ENCODE results near the gene ERBB2.
"Not testable (repeated sequence)": the region's sequence is repeated elsewhere in the genome, so short reads cannot be mapped to it uniquely, and the experiment has no call there.

Gene ERBB2

DNA sequence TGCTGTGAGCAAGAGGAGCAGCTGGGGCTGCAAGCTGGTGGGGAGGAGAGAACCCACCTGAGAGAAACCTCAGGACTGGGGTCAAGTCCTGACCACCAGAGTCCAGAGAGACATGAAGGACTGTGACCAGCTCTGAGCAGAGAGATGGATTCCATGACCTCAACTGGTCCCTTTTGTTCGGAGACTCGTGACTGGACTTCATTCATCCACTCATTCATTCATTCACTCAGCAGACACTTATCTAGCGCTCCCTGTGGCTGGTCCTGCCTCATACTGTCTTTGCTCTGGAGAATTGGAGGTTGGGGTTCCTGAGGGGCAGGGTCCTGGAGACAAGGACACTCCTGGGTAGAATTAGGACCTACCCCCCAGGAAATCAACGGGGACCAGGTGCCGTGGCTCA is 4.0 kb downstream of the ERBB2 start:
- DNase-seq (ENCODE audit: low spot score) = no peak

DNA sequence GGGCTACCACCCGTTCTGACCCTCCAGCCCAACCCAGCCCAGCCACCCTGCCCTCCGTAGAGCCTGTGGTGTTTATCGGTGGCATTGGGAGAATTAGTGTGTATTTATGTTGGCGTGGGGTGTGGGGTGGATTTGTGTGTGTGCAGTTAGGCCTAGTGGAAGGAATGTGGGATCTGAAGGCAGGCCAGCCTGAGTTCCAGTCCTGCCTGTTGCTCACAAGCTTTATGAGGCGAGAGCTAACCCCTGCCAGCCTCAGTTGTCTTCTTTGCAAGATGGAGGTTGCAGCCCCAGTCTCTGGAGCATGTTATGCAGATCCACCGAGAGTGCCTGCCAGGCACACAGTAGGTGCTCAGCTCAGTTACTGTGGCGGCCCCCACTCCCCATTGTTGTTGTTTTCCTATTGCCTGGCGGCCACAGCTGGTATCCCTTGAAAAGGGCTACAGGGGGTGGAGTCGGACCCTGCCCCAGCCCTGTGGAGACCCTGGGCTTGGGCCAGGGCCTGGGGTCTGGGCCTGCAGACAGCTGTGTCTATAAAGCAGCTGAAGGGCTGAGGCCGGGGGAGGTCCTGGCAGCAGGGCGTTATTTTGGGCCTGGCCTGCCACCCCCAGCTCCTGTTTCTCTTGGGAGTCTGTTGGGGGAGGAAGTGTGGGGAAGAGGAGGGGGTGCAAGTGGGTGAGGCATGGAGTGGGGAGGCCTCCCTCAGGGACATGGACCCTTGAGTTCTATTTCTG is 5.1 kb downstream of the ERBB2 start:
- DNase-seq (ENCODE audit: low spot score) = no peak

DNA sequence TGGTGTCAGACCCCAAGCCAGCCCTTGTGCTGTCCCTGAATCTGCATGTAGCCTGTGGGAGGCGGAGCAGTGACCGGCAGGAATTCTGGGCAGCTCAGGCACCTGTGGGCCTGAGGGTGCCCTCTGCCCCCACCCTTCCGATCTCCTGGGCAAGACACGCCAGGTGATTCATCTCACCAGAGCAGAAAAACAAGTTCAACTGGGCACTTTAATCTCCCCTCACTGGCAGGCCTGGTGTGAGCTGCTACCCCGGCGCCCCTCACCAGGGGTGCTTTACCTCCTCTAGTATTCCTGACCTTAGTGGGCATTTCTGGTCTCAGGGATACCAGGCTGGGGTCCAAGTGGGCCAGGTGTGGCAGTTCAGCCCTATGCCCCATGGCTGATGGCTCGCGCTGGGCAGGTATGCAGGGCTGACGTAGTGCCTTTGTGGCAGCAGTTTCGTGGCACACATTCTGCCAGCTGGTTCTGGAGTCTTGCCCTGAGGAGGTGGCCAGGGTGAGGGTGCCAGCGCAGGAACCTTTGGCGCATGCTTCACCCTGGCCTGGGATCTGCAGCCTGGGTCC is 6.0 kb downstream of the ERBB2 start:
- DNase-seq (ENCODE audit: low spot score) = no peak

DNA sequence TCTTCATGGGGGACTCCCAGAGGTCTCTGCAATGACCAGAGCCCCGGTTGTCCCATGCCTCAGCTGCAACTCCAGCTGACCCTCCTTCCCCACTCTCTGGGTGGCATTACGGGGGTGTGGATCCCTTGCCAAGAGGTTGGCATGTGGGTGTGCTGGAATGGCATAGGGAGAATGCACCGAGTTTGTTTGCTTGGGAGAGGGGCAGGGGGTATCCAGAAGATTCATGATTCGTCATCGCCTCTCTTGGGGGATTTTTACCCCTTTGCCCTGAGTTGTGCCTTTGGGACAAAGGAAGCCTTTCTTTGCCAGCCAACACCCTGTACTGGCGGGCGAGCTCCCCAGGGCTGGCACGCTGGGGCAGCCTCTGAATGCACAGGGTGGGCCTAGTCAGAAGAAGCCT is 6.5 kb downstream of the ERBB2 start:
- DNase-seq (ENCODE audit: low spot score) = no peak

DNA sequence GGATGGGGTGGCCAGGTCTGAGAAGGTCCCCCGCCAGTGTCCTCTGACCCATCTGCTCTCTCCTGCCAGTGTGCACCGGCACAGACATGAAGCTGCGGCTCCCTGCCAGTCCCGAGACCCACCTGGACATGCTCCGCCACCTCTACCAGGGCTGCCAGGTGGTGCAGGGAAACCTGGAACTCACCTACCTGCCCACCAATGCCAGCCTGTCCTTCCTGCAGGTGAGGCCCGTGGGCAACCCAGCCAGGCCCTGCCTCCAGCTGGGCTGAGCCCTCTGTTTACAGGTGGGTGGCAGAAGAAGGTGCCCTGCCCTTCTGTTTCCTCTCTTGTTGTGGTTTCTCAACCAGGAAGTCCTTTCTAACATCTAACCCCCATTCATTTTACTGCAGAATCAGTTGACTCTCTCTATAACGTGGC is 7.1 kb downstream of the ERBB2 start:
- no peak for DNase-seq (ENCODE audit: low spot score)

DNA sequence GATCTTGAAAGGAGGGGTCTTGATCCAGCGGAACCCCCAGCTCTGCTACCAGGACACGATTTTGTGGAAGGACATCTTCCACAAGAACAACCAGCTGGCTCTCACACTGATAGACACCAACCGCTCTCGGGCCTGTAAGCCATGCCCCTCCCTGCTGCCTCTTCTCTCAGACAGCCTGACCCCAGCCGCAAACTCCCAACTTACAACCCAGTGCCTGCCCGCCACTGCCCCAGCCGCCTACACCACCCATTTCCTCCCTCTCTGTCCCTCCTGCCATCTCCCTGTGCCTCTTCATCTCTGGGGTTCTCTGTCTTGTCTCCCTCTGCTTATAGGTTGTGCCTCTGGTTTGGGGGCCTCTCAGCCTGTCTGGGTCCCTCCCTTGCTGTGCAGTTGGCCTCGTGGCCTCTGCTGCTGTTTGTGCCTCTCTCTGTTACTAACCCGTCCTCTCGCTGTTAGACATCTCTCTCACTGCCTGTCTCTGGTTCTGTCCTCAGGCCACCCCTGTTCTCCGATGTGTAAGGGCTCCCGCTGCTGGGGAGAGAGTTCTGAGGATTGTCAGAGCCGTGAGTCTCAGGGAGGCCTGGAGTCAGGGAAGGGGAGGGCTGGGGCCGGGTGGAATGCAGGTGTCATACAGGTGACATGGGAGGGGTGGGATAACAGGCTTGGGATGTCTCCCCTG is 9.6 kb downstream of the ERBB2 start:
- no peak for DNase-seq (ENCODE audit: low spot score)

DNA sequence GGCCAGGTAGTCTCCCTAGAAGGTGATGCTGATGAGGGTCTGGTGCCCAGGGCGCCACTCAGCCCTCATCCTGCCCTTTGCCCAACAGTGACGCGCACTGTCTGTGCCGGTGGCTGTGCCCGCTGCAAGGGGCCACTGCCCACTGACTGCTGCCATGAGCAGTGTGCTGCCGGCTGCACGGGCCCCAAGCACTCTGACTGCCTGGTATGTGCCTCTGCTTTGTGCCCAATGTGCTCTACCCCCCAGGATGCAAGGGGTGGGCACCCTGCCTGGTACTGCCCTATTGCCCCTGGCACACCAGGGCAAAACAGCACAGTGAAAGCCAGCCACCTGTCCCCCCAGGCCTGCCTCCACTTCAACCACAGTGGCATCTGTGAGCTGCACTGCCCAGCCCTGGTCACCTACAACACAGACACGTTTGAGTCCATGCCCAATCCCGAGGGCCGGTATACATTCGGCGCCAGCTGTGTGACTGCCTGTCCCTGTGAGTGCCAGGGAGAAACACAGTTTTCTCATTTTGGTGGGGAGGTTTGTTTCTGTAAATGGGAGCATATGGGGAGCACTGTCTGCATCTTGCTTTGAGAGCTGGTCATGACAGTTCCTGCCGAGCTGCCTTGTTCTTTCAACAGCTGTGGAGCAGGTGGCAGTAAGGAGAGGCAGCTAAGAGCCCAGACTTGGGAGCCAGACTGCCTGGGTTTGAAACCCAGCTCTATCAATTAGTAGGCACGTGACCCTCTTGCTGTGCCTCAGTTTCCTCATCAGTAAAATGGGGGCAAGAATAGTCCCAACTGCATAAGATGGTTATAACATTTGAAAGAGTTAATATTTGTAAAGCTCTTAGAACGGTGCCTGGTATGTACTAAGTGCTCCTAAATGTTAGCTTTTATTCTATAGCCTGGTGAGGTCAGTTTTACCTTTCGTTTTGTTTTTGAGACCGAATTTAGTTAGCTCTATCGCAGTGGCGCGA is 10.4 kb downstream of the ERBB2 start:
- no peak for DNase-seq (ENCODE audit: low spot score)

DNA sequence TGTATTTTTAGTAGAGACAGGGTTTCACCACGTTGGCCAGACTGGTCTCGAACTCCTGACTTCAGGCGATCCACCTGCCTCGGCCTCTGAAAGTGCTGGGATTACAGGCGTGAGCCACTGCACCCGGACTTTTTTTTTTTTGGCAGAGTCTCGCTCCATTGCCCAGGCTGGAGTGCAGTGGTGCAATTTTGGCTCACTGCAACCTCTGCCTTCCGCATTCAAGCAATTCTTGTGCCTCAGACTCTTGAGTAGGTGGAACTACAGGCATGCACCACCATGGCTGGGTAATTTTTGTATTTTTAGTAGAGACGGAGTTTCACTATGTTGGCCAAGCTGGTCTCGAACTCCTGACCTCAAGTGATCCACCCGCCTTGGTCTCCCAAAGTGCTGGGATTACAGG is 11.2 kb downstream of the ERBB2 start:
- not testable (repeated sequence) for DNase-seq (ENCODE audit: low spot score)

DNA sequence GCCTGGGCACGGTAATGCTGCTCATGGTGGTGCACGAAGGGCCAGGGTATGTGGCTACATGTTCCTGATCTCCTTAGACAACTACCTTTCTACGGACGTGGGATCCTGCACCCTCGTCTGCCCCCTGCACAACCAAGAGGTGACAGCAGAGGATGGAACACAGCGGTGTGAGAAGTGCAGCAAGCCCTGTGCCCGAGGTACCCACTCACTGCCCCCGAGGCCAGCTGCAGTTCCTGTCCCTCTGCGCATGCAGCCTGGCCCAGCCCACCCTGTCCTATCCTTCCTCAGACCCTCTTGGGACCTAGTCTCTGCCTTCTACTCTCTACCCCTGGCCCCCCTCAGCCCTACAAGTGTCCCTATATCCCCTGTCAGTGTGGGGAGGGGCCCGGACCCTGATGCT is 12.0 kb downstream of the ERBB2 start:
- DNase-seq (ENCODE audit: low spot score) = no peak

DNA sequence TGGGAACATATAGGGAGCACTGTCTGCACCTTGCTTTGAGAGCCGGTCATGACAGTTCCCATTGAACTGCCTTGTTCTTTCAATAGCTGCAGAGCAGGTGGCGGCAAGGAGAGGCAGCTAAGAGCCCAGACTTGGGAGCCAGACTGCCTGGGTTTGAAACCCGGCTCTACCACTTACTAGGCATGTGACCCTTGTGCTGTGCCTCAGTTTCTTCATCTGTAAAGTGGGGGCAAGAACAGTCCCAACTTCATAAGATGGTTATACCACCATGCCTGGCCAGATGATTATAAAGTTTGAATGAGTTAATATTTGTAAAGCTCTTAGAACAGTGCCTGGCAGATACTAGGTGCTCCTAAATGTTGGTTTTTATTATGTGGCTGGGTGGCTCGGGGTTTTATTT is 14.4 kb downstream of the ERBB2 start:
- DNase-seq (ENCODE audit: low spot score) = no peak

DNA sequence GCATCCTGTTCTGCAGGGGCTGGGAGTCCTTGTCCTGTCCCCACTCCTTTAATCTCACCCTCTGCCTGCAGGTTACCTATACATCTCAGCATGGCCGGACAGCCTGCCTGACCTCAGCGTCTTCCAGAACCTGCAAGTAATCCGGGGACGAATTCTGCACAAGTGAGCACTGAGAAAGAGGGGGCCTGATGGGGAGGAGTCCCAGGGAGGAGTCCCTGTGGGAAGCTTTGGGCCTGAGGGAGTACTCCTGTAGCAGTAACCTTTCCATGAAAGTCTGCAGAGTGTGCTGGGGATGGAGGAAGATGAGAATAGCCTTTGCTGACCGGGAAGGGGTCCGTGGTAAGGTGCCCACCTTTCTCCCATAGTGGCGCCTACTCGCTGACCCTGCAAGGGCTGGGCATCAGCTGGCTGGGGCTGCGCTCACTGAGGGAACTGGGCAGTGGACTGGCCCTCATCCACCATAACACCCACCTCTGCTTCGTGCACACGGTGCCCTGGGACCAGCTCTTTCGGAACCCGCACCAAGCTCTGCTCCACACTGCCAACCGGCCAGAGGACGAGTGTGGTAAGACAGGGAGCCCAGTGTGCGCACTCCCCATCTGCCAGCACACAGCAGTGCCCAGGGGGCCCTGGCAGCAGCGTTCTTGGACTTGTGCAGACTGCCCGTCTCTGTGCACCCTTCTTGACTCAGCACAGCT is 15.7 kb downstream of the ERBB2 start:
- no peak for DNase-seq (ENCODE audit: low spot score)

DNA sequence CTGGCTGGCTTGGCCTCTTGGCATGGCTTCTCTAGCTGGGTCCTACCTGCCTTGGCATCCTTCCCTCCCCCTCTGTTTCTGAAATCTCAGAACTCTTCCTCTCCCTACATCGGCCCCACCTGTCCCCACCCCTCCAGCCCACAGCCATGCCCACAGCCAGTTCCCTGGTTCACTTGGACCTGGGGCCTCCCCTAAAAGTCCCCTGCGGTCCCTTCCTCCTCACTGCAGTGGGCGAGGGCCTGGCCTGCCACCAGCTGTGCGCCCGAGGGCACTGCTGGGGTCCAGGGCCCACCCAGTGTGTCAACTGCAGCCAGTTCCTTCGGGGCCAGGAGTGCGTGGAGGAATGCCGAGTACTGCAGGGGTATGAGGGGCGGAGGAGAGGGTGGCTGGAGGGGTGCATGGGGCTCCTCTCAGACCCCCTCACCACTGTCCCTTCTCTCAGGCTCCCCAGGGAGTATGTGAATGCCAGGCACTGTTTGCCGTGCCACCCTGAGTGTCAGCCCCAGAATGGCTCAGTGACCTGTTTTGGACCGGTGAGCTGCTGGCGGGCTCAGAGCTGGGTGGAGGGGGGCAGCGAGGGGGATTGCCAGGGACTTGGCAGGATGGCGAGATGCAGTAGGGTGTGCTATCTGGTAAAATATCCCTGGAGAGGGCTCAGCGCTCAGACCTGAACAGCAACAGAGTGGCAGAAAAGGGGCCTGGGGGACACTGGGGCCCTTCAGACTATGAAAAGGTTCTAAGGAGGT is 16.4 kb downstream of the ERBB2 start:
- DNase-seq (ENCODE audit: low spot score) = no peak

DNA sequence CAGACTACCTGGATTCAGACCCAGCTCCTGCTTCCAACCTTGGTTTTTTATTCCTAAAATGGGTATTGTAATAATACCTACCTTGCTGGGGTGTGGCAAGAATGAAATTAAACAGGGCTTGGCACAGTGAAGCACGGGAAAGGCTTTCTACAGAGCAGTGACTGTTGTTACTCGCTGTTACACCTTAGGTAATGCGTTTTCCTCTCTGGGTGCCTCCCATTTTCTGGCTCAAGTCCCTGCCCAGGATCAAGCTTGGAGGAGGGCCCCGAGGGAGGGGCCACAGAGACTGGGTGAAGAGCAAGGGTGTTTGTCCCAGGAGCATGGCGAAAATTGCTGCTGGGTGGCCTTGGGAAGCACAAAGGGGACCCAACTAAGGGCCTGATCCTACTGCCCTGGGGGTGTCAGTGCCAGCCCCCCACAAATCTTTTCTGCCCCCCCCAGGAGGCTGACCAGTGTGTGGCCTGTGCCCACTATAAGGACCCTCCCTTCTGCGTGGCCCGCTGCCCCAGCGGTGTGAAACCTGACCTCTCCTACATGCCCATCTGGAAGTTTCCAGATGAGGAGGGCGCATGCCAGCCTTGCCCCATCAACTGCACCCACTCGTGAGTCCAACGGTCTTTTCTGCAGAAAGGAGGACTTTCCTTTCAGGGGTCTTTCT is 17.1 kb downstream of the ERBB2 start:
- no peak for DNase-seq (ENCODE audit: low spot score)

DNA sequence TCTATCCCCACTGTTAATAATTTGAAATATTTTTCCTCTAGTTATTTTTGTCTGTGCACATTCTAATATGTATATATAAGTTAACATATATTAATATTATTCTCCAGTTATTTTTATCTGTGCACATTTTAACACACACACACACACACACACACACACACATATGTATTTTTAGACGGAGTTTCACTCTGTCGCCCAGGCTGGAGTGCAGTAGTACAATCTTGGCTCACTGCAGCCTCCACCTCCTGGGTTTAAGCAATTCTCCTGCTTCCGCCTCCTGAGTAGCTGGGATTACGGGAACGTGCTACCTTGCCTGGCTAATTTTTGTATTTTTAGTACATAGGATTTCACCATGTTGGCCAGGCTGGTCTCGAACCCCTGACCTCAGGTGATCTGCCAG is 17.8 kb downstream of the ERBB2 start:
- no peak for DNase-seq (ENCODE audit: low spot score)

DNA sequence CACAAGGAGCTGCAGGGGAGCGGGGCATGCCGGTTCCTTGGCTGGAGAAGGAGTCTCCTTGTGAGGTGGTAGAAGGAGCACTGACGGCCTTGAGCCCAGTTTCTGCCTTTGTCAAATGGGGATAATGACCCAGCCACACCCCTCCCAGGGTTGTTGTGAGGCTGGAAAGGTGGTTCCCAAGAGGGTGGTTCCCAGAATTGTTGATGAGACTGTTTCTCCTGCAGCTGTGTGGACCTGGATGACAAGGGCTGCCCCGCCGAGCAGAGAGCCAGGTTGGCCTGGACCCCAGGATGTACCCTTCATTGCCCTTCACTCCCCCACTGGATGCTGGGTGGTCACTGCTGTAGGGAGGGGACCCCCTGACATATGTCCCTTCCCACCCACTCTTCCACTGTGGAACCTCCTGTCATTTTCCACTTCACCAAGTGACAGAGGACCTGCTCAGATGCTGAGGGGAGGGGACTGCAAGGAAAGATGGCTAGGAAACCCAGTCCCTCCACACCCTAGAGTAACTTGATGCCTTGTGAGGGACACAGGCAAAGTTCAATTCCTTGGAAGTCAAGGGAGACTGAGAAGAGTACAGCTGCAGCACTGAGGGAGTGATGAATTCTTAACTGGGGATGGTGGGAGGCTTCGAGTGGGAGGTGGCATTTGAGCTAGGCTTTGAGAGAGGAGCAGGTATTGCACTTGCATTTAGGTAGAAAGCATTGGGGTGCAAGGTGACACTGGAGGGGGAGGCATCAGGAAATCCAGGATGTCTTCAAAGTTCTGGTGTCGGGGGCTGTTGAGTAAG is 19.9 kb downstream of the ERBB2 start:
- no peak for DNase-seq (ENCODE audit: low spot score)

DNA sequence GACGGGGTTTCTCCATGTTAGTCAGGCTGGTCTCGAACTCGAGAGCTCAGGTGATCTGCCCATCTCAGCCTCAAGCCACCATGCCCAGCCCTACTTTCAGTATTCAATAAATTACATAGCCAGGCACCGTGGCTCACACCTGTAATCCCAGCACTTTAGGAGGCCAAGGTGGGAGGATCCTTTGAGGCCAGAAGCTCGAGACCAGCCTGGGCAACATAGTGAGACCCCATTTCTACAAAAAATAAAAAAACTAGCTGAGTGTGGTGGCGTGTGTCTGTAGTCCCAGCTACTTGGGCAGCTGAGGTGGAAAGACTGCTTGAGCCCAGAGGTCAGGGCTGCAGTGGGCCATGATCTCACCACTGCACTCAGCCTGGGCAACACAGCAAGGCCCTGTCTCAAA is 22.2 kb downstream of the ERBB2 start:
- no peak for DNase-seq (ENCODE audit: low spot score)

DNA sequence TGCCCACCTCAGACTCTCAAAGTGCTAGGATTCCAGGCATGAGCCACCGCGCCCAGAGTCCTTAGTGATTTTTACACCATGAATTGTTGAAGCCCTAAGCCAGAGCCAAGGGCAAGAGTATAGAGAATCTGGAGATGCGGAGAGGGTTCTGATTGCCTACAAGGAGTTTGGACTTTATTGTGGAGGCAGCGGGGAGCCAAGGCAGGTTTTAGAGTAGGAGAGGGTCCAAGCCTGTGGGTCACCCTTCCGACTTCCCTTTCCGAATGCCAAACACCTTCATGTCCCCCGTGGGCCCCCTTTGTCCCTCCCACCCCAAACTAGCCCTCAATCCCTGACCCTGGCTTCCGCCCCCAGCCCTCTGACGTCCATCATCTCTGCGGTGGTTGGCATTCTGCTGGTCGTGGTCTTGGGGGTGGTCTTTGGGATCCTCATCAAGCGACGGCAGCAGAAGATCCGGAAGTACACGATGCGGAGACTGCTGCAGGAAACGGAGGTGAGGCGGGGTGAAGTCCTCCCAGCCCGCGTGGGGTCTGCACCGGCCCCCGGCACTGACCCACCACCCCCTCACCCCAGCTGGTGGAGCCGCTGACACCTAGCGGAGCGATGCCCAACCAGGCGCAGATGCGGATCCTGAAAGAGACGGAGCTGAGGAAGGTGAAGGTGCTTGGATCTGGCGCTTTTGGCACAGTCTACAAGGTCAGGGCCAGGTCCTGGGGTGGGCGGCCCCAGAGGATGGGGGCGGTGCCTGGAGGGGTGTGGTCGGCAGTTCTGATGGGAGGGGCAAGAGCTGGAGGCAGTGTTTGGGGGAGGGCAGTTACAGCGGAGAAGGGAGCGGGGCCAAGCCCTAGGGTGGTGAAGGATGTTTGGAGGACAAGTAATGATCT is 23.3 kb downstream of the ERBB2 start:
- no peak for DNase-seq (ENCODE audit: low spot score)

DNA sequence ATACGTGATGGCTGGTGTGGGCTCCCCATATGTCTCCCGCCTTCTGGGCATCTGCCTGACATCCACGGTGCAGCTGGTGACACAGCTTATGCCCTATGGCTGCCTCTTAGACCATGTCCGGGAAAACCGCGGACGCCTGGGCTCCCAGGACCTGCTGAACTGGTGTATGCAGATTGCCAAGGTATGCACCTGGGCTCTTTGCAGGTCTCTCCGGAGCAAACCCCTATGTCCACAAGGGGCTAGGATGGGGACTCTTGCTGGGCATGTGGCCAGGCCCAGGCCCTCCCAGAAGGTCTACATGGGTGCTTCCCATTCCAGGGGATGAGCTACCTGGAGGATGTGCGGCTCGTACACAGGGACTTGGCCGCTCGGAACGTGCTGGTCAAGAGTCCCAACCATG is 24.9 kb downstream of the ERBB2 start:
- no peak for DNase-seq (ENCODE audit: low spot score)

DNA sequence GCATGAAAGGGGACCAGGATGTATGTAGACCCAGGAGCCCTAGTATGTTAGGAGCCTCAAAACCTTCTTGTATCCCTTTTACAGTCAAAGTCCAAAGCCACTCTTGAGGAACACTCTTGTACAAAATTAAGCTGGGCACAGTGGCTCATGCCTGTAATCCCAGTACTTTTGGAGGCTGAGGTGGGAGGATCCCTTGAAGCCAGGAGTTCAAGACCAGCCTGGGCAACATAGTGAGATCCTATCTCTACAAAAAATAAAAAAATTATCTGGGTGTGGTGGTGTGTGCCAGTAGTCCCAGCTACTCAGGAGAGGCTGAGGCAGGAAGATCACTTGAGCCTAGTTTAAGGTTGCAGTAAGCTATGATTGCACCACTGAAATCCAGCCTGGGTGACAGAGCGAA is 26.1 kb downstream of the ERBB2 start:
- not testable (repeated sequence) for DNase-seq (ENCODE audit: low spot score)
